HG02970 (cell line): Measurements from ENCODE around the gene RNASEH2A.
"Not testable (repeated sequence)": the region's sequence is repeated elsewhere in the genome, so short reads cannot be mapped to it uniquely, and the experiment has no call there.

ENCODE experiments used
- ATAC-seq: cut with Tn5 transposase; IDR thresholded peaks from one replicate; pipeline ENCODE4 v1.9.1; 2021; ENCODE audit warnings: mild to moderate bottlenecking, moderate library complexity, moderate number of reproducible peaks; ENCODE audit not compliant: unreplicated experiment, low FRiP score

The RNASEH2A gene

DNA sequence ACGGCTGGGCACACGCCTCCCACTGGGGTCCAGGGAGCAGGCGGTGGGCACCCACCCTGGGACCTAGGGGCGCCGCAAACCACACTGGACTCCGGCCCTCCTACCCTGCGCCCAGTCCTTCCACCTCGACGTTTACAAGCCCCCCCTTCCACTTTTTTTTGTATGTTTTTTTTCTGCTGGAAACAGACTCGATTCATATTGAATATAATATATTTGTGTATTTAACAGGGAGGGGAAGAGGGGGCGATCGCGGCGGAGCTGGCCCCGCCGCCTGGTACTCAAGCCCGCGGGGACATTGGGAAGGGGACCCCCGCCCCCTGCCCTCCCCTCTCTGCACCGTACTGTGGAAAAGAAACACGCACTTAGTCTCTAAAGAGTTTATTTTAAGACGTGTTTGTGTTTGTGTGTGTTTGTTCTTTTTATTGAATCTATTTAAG, 13.5 kb upstream of the RNASEH2A start:
- ATAC-seq, result no peak

GRCh38 chr19:12793290-12794195, 12.8 kb upstream of the RNASEH2A start:
- ATAC-seq, result peak; percentile 26

- no peak for ATAC-seq
Measured at GRCh38 chr19:12794196-12794941, 12.0 kb upstream of the RNASEH2A start.

GRCh38 chr19:12794971-12795381, 11.4 kb upstream of the RNASEH2A start:
- no peak for ATAC-seq

DNA sequence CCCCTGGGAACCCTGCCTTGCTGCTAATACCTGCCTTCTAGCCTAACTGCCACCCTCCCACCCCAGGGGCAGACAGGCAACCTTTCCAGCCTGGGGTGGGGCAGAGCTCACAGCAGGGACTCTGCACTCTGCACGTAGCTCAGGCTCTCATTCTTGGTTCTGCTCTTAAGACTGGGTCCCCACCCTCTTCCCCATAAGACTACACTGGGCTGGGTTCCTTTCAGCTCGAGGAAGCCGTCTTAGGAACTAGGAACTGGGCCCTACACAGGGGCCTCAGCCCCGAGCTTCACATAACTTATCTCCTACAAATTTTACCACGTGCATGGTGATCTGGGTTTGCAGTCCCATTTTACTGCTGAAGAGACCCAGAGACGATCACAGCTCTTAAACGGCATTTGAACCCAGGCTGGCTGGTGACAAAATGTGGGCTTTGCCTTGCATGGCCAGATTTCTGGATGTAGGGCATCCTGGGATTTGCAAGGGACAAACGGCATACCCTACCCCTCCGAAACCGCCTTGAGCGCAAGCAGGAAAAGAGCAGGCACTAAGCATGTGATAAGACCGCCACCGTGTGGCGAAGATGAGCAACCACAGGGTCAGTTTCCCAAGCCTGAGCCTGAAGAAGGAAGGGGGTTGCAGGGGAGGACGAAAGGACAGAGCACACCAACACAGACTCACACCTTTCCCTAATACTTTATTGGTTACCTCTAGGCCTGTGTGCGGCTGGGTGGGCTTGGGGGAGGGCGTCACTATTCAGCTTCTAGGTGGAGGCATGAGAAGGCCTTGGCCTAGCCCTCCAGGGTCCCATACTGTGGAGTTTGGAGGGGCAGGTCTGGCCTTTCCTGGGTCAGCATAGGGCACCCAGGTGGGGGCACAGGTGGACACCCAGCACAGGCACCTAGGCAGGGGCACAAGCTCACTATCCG, 10.0 kb upstream of the RNASEH2A start:
- no peak for ATAC-seq

- ATAC-seq, result no peak
Measured at GRCh38 chr19:12797141-12797587, 9.2 kb upstream of the RNASEH2A start.

- ATAC-seq, result not testable (repeated sequence)
Measured at GRCh38 chr19:12797607-12798006, 8.8 kb upstream of the RNASEH2A start.

GRCh38 chr19:12799742-12800465, 6.5 kb upstream of the RNASEH2A start:
- no peak for ATAC-seq

DNA sequence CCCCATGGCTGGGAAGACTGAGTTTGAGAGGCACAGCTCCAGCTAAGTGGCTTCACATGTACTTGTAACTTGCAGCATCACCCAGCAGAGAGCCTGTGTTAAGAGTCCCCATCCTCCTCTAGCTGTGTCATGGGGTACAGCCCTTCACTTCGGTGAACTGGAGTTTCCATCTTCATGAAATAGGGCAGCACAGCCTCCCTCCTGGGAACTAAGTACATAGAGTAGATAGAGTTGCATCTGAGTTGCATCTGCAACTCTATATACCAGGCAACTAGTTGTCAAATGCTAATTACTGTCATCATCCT, 6.0 kb upstream of the RNASEH2A start:
- no peak for ATAC-seq

- ATAC-seq, result no peak
Measured at GRCh38 chr19:12800923-12801465, 5.4 kb upstream of the RNASEH2A start.

DNA sequence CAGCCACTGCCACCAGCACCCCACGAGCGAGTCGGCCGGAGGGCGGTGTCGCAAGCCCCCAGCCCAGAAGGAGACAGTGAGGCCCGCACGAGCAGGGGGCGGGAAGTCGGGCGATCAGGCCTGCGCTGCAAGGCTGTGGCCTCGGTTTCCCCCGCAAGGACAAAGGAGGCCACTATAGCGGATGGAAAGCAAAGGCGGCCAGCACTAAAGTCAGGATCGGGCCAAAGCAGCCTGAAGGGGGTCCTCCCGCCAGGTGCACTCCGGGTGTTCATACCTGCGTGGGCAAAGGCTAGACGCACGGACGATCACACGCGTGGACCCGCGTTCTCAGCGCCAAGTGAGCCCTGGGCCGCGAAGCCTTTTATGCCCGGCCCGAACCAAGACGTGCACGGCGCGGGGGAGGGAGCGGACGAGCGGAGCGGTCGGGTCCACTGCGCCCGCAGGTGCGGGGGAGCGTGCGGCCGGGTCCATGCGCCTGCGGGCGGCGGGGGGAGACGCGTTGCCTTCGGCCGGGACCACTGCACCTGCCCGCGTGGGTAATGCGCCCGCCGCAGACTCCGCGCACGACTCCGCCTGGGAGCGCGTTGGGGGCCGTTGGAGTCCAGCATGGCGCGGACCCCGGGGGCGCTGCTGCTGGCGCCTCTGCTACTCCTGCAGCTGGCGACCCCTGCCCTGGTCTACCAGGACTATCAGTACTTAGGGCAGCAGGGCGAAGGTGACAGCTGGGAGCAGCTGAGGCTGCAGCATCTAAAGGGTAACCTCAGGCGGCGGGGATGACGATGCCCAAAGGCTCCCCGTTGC, 4.7 kb upstream of the RNASEH2A start, which contains the start of the genes PRDX2 and THSD8:
PRDX2 (minus strand) TSS at position 335 of the 801 bp plus-strand sequence. CDS start 539 bp downstream, outside the sequence.
THSD8 (plus strand) TSS at position 604 of the 801 bp plus-strand sequence; CDS start at position 607, 3 bp downstream.
- ATAC-seq, result peak; percentile 40

DNA sequence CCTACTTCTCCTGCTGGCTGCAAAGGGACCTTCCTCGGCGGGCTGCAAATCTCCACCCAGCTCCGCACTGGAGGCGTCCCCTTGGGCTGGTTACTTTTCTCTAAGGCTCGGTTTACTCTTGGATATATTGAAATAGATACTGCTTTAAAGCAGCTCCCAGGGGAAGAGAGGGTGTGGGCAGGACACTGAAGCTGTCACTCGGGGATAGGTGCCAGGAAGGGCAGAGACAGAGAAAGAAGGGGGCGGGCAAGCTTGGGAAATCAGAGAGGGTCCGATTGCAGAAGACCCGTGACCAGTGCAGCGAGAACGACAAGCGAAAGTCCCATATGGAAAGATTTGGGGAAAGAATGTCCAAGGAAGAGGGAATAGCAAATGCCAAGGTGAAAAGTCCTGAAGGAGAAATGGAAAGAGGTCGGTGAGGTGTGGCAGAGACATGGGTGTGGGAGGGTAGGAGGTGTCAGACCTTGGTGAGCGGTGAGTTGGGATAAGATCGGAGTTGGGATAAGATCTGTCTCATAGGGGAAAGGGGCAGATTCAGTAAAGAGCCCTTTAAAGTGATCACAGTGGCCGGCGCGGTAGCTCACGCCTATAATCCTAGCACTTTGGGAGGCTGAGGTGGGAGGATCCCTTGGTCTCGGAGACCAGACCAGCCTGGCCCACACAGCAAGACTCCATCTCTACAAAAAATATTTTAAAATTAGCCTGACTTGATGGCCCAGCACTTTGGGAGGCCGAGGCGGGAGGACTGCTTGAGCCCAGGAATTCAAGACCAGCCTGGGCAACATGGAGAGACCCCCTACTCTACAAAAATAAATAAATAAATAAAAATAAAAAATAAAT, 3.9 kb upstream of the RNASEH2A start:
- ATAC-seq, result no peak

- ATAC-seq, result no peak
Measured at GRCh38 chr19:12804051-12804450, 2.3 kb upstream of the RNASEH2A start.

DNA sequence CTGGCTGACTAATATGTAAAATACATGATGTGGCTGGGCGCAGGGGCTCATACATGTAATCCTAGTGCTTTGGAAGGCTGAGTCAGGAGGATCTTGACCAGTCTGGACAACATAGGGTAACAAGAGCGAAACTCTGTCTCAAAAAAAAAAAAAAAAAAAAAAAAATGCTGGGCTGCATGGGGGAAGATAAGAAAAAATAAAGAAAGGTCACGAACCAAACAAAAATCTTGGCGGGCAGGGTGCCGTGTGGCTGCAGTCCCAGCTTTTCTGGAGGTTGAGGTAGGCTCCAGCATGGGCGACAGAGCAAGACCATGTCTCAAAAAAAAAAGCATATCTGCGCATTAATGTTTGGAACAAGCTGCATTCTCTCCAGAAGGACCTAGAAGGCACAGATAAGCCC, 8.7 kb downstream of the RNASEH2A start:
- no peak for ATAC-seq

DNA sequence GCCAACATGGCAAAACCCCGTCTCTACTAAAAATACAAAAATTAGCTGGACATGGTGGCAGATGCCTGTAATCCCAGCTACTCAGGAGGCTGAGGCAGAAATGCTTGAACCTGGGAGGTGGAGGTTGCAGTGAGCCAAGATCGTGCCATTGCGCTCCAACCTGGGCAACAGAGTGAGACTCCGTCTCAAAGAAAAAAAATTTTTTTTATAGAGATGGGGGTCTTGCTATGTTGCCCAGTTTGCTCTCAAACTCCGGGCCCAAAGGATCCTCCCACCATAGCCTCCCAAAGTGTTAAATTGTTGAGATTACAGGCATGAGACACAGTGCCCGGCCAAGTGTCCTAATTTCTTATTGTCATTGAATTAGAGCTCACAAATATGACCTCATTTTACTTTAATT, 10.8 kb downstream of the RNASEH2A start:
- not testable (repeated sequence) for ATAC-seq

DNA sequence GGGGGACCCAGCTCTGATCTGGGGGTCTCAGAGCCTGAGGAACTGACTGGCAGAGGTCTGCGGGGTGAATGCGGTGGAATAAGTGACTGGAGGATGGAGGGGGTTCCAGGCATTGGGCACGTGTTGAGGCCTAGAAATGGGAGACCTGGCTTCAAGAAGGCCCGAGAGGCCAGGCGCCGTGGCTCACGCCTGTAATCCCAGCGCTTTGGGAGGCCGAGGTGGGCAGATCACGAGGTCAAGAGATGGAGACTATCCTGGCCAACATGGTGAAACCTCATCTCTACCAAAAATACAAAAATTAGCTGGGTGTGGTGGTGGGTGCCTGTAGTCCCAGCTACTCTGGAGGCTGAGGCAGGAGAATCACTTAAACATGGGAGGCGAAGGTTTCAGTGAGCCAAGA, 11.4 kb downstream of the RNASEH2A start:
- ATAC-seq, result not testable (repeated sequence)

DNA sequence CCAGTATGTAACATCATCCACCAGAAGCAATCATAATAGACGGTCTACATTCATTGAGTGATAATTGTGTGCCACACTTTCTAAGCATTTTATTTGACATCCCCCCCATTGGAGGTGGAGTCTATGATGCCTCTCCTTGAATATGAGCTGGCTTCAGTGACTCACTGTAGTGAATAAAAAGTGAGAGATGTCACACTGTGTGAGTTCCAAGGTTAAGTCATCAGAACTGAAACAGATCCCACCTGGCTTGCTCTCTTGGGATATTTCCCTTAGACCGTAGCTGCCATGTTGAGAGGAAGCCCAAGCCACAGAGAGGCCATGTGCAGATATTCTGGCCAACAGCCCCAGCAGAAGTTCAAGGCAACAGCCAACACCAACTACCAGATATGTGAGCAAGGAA, 15.4 kb downstream of the RNASEH2A start:
- no peak for ATAC-seq
